B cell (primary cell): Measurements from ENCODE around the gene SESTD1. TPM values are rescaled to one million over a fixed set of nuclear protein-coding genes. Genes with fewer than 3 reads are reported as not detected.

Experiments
- ATAC-seq: fragments of 200-7000 bp; cut with Tn5 transposase; one replicate; pipeline ENCODE4 v1.10.0; 2021; ENCODE audit warnings: low read depth, mild to moderate bottlenecking, moderate number of reproducible peaks, moderate library complexity
- CTCF ChIA-PET: fragments of 350-600 bp; sonication (Branson Sonifier 250); formaldehyde crosslinking; loops from one replicate; lab custom pipeline; 2021; ENCODE audit warnings: antibody characterized with exemption, inconsistent platforms; lab: Charles Lee
- POLR2A ChIA-PET: fragments of 350-600 bp; sonication (Branson Sonifier 250); formaldehyde crosslinking; loops from one replicate; lab custom pipeline; 2021; ENCODE audit warnings: antibody characterized with exemption; lab: Charles Lee
- DNase-seq: peaks from one replicate; pipeline ENCODE4 v3.0.0; 2013
- H2AFZ ChIP-seq: 2 replicates; pipeline ENCODE4 v1.6.1; 2012; ENCODE audit warnings: mild to moderate bottlenecking, low read depth, low read length; ENCODE audit not compliant: insufficient read depth, poor library complexity, severe bottlenecking
- H3K27ac ChIP-seq, 2 donors: 1 replicate in 1 of 2; 2 replicates in 1 of 2; pipeline ENCODE4 v1.5.1; 2012 to 2013; ENCODE audit warnings: low read length in 2 of 2, mild to moderate bottlenecking in 2 of 2, moderate library complexity in 1 of 2
- H3K27me3 ChIP-seq, 4 experiments: fragments of 200-600 bp in 1 of 4; sonication (generic) in 1 of 4; replicated peaks in 1 of 4; 1 replicate in 2 of 4; 2 replicates in 2 of 4; pipeline versions ENCODE4 v1.6.1 to v1.7.0; 2013 to 2016; ENCODE audit warnings: low read length in 3 of 4, mild to moderate bottlenecking in 2 of 4, mixed read lengths in 1 of 4, moderate library complexity in 1 of 4; ENCODE audit not compliant: insufficient read depth in 4 of 4, control insufficient read depth in 3 of 4; ENCODE audit errors: control extremely low read depth in 1 of 4
- H3K36me3 ChIP-seq, 2 experiments: replicated peaks in 1 of 2; 1 replicate in 1 of 2; 2 replicates in 1 of 2; pipeline versions ENCODE4 v1.6.1 to v1.7.1; 2013; ENCODE audit warnings: low read length in 1 of 2; ENCODE audit not compliant: insufficient read depth in 2 of 2, control insufficient read depth in 1 of 2; ENCODE audit errors: control extremely low read depth in 1 of 2, extremely low read depth in 1 of 2
- H3K4me1 ChIP-seq, 2 donors: fragments of 200-600 bp in 1 of 2; sonication (generic) in 1 of 2; 1 replicate in 1 of 2; 2 replicates in 1 of 2; pipeline versions ENCODE4 v1.5.1 to v1.6.1; 2013 to 2017; ENCODE audit warnings: low read length in 2 of 2; ENCODE audit not compliant: control insufficient read depth in 2 of 2, insufficient read depth in 2 of 2
- H3K4me2 ChIP-seq: replicated peaks from 2 replicates; pipeline ENCODE3; 2012; ENCODE audit warnings: mild to moderate bottlenecking, low read depth, low read length; ENCODE audit not compliant: poor library complexity, severe bottlenecking
- H3K4me3 ChIP-seq, 5 experiments: fragments of 200-600 bp in 1 of 5; sonication (generic) in 1 of 5; 1 replicate in 3 of 5; 2 replicates in 2 of 5; pipeline versions ENCODE4 v1.5.1 to v1.7.0; 2011 to 2016; ENCODE audit warnings: low read length in 4 of 5, mild to moderate bottlenecking in 4 of 5, low read depth in 2 of 5, control low read depth in 1 of 5, moderate library complexity in 1 of 5; ENCODE audit not compliant: insufficient read depth in 1 of 5; ENCODE audit errors: control extremely low read depth in 1 of 5, extremely low read depth in 1 of 5
- H3K79me2 ChIP-seq: fragments of 200-600 bp; sonication (generic); one replicate; pipeline ENCODE4 v1.6.0; 2016; ENCODE audit warnings: low read length; ENCODE audit not compliant: control insufficient read depth, insufficient read depth
- H3K9ac ChIP-seq: fragments of 200-600 bp; sonication (generic); 2 replicates; pipeline ENCODE4 v1.6.1; 2017; ENCODE audit warnings: mild to moderate bottlenecking, low read length, moderate library complexity
- H3K9me3 ChIP-seq, 3 donors: one replicate each; pipeline versions ENCODE4 v1.6.1 to v1.7.1; 2013; ENCODE audit warnings: low read length in 2 of 3; ENCODE audit not compliant: control insufficient read depth in 2 of 3, insufficient read depth in 1 of 3; ENCODE audit errors: control extremely low read depth in 1 of 3
- H4K20me1 ChIP-seq: 2 replicates; pipeline ENCODE4 v1.6.0; 2012; ENCODE audit warnings: mild to moderate bottlenecking, low read length; ENCODE audit not compliant: insufficient read depth, control insufficient read depth, poor library complexity, severe bottlenecking
- H3K27ac Mint-ChIP-seq: one replicate; pipeline ENCODE4 v1.8.0; 2021; ENCODE audit warnings: mixed read lengths
- H3K27me3 Mint-ChIP-seq: one replicate; pipeline ENCODE4 v1.8.0; 2021; ENCODE audit warnings: mixed read lengths
- H3K4me1 Mint-ChIP-seq: one replicate; pipeline ENCODE4 v1.8.0; 2021; ENCODE audit warnings: mixed read lengths
- H3K4me3 Mint-ChIP-seq: one replicate; pipeline ENCODE4 v1.8.0; 2021; ENCODE audit warnings: mixed read lengths
- H3K9me3 Mint-ChIP-seq: one replicate; pipeline ENCODE4 v1.8.0; 2022; ENCODE audit warnings: mixed read lengths; ENCODE audit not compliant: insufficient read depth
- EZH2 ChIP-seq: IDR thresholded peaks from 2 replicates; pipeline ENCODE4 v1.6.1; 2012; ENCODE audit warnings: borderline replicate concordance, low read depth, mild to moderate bottlenecking, moderate library complexity, low read length; ENCODE audit not compliant: insufficient read depth, poor library complexity, severe bottlenecking
- WGBS: methylation state at CpG from one replicate; pipeline ENCODE4 v1.1.5; 2013; ENCODE audit warnings: missing lambda C conversion rate; ENCODE audit not compliant: insufficient coverage; 5-methylcytosine and 5-hydroxymethylcytosine counted together
- intact Hi-C: fragments of 100-400 bp; cut with micrococcal nuclease; formaldehyde crosslinking; loops from one replicate; pipeline ENCODE4 v1.10.0; 2022
- polyA plus RNA-seq: library from polyadenylated mRNA; depleted of rRNA; stranded (reverse); fragments of >200 nt; gene quantifications from 2 replicates; pipeline ENCODE4 v1.2.3, GENCODE V29; 2012
- total RNA-seq, 2 donors: library from RNA; stranded (reverse); fragments of 120-200 nt in 1 of 2; gene quantifications; 1 replicate in 1 of 2; 2 replicates in 1 of 2; pipeline versions ENCODE4 v1.2.3 to v1.2.4, GENCODE V29; 2013 to 2022
- TF ChIP-seq, protein P1 (sequence below): fragments of 200-600 bp; IDR thresholded peaks from one replicate; pipeline ENCODE4 v1.8.0; 2022; ENCODE audit warnings: antibody characterized with exemption, mild to moderate bottlenecking

The SESTD1 gene
- total and polyA plus RNA-seq, 2 donors (not counting 1 experiment from before 2014, with no cell fraction given) = 52.0 to 66.1 TPM

DNA sequence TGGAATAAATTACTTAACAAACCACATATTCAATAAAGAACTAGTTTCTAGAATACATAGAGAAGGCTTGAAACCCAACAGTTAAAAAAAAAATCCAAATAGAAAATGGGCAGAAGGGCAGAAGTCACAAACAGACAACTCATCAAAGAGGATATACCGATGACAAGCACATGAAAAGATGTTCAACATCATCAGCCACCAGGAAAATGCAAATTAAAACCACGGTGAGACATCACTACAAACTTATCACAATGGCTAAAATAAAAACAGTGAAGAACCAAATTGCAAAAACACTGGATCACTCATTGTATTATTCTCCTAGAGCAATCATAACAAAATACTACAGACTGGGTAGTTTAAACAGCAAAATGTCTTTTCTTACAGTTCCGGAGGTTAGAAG lies 14.5 kb downstream of the SESTD1 start:
- H3K27me3 ChIP-seq = no peaks in the 10 kb centered on the region
- WGBS = 5% methylated on average over 2 of the region's 3 CpGs
- H3K79me2 ChIP-seq = peaks cover 87% of the 10 kb centered on the region
- peaks cover 3 to 11% (median 7%) of the 10 kb centered on the region in 3 donors for H3K9me3 ChIP-seq
- TF ChIP-seq, protein P1, sequence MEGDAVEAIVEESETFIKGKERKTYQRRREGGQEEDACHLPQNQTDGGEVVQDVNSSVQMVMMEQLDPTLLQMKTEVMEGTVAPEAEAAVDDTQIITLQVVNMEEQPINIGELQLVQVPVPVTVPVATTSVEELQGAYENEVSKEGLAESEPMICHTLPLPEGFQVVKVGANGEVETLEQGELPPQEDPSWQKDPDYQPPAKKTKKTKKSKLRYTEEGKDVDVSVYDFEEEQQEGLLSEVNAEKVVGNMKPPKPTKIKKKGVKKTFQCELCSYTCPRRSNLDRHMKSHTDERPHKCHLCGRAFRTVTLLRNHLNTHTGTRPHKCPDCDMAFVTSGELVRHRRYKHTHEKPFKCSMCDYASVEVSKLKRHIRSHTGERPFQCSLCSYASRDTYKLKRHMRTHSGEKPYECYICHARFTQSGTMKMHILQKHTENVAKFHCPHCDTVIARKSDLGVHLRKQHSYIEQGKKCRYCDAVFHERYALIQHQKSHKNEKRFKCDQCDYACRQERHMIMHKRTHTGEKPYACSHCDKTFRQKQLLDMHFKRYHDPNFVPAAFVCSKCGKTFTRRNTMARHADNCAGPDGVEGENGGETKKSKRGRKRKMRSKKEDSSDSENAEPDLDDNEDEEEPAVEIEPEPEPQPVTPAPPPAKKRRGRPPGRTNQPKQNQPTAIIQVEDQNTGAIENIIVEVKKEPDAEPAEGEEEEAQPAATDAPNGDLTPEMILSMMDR = no peak
- no peak for TF ChIP-seq EZH2
- peak overlapping the region; percentile 85 for H3K27ac Mint-ChIP-seq
- H3K27me3 Mint-ChIP-seq = no peaks in the 10 kb centered on the region
- peaks cover 10% of the 10 kb centered on the region for H3K9me3 Mint-ChIP-seq
- H3K4me2 ChIP-seq = peak overlapping the region; percentile 74
- no peak overlapping the region for H2AFZ ChIP-seq
- DNase-seq = peak; percentile 56
- no peaks in the 10 kb centered on the region for H4K20me1 ChIP-seq
- ChIA-PET CTCF (interaction anchor here (1.3 kb wide), 1 partner anchor 13 kb away, joined by 4 read pairs; no protein-coding TSS in a partner anchor), POLR2A (no interaction called here)
- intact Hi-C loops = loop anchor here (2.0 to 10.0 kb wide), 2 partner anchors 15 to 205 kb away; partner anchors contain the start of gene SESTD1
- H3K4me1 ChIP-seq = peaks cover 73 to 79% of the 10 kb centered on the region in 2 donors
- no peaks in the 10 kb centered on the region for H3K36me3 ChIP-seq
- peak overlapping the region; percentile 62 to 84 for H3K27ac ChIP-seq
- peak overlapping the region; percentile 51 for H3K9ac ChIP-seq
- H3K4me1 Mint-ChIP-seq = peaks cover 76% of the 10 kb centered on the region
- peak overlapping the region; percentile 69 for H3K4me3 Mint-ChIP-seq
- ATAC-seq = no peak
- peak overlapping the region in 1 of 5 experiments; percentile 41 for H3K4me3 ChIP-seq

GRCh38 chr2:179248024-179248348 lies 16.6 kb downstream of the SESTD1 start:
- intact Hi-C loops = loop anchor here (1.0 kb wide), 1 partner anchor 9 kb away; no protein-coding TSS in a partner anchor
- Histone ChIP-seq H3K27me3 (no peaks in the 10 kb centered on the region), H3K4me1 (peaks cover 61 to 77% of the 10 kb centered on the region in 2 donors), H3K27ac (peak overlapping the region in 1 of 2 donors; percentile 86), H3K9ac (peak overlapping the region; percentile 56), H3K36me3 (no peaks in the 10 kb centered on the region), H3K79me2 (peaks cover 88% of the 10 kb centered on the region), H3K4me2 (peak overlapping the region; percentile 72), H4K20me1 (no peaks in the 10 kb centered on the region), H2AFZ (no peak overlapping the region), H3K4me3 (peak overlapping the region in 3 of 5 experiments; percentile 27 to 62 (median 49)), H3K9me3 (peaks cover 3 to 11% (median 7%) of the 10 kb centered on the region in 3 donors)
- Mint-ChIP-seq H3K9me3 (peaks cover 11% of the 10 kb centered on the region), H3K4me1 (peaks cover 74% of the 10 kb centered on the region), H3K4me3 (peak overlapping the region; percentile 76), H3K27me3 (no peaks in the 10 kb centered on the region), H3K27ac (peak overlapping the region; percentile 79)
- ChIA-PET POLR2A (no interaction called here), CTCF (interaction anchor here (0.9 to 1.0 kb wide), 2 partner anchors 12 to 29 kb away, joined by 3 to 5 read pairs; no protein-coding TSS in a partner anchor)
- TF ChIP-seq, protein P1 = no peak
- TF ChIP-seq EZH2 = no peak
- peak; percentile 39 for ATAC-seq
- DNase-seq = no peak
- no CpG with 5 or more reads among the region's 1 CpG for WGBS
